Measurements from ENCODE around the gene CORO1C.

DNA sequence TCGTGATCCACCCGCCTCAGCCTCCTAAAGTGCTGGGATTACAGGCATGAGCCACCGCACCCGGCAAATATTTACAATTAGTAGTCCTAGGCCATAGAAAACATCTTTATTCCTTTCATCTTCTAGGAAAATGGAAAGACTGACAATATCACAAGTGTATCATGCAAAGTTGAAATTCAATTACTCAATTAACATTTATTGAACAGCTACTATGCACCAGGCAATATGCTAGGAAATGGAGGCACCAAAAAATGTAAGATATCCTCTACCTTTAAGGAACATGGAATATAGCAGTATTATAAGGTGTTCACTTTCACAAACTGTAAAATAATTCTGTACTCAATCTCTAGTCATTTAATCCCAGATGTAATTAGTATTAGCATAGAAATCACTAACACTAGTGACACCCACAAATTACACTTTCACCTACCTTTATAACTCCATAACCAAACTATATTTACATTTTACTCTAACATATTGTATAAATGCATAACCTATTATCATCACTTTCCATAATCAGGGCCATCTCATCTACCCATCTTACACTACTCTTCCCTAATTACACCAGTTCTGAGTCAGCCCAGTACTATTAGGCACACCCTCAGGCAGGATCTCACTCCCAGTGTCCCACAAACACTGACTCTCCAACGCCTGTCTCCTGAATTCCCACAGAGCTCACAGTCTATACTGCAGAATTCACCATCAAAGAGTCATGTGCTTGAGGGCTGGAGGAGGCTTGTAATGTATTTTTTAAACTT lies 10.4 kb downstream of the CORO1C start:
- TF ChIP-seq, protein P1, sequence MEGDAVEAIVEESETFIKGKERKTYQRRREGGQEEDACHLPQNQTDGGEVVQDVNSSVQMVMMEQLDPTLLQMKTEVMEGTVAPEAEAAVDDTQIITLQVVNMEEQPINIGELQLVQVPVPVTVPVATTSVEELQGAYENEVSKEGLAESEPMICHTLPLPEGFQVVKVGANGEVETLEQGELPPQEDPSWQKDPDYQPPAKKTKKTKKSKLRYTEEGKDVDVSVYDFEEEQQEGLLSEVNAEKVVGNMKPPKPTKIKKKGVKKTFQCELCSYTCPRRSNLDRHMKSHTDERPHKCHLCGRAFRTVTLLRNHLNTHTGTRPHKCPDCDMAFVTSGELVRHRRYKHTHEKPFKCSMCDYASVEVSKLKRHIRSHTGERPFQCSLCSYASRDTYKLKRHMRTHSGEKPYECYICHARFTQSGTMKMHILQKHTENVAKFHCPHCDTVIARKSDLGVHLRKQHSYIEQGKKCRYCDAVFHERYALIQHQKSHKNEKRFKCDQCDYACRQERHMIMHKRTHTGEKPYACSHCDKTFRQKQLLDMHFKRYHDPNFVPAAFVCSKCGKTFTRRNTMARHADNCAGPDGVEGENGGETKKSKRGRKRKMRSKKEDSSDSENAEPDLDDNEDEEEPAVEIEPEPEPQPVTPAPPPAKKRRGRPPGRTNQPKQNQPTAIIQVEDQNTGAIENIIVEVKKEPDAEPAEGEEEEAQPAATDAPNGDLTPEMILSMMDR (IDR thresholded peaks at IDR 0.05 in 2 of 3, conservative IDR thresholded peaks at IDR 0.05 in 1 of 3; ENCODE audit: borderline replicate concordance in 1 of 3, insufficient read depth in 1 of 3, low read depth in 2 of 3, low read length in 2 of 3) = no peak
- TF ChIP-seq POLR2A (IDR thresholded peaks at IDR 0.05; ENCODE audit: borderline replicate concordance, extremely low read depth, insufficient read depth, insufficient read length) (no peak), POLR2AphosphoS5 (IDR thresholded peaks at IDR 0.05; ENCODE audit: low read depth, low read length) (no peak), JUND (IDR thresholded peaks at IDR 0.05) (no peak), YY1 (IDR thresholded peaks at IDR 0.05; ENCODE audit: extremely low read depth, insufficient replicate concordance, low read depth, low read length) (no peak), EZH2phosphoT487 (IDR thresholded peaks at IDR 0.05; ENCODE audit: borderline replicate concordance) (no peak), EZH2 (IDR thresholded peaks at IDR 0.05) (no peak), SP1 (IDR thresholded peaks at IDR 0.05; ENCODE audit: low read depth) (no peak)
- TF ChIP-seq, protein P2, sequence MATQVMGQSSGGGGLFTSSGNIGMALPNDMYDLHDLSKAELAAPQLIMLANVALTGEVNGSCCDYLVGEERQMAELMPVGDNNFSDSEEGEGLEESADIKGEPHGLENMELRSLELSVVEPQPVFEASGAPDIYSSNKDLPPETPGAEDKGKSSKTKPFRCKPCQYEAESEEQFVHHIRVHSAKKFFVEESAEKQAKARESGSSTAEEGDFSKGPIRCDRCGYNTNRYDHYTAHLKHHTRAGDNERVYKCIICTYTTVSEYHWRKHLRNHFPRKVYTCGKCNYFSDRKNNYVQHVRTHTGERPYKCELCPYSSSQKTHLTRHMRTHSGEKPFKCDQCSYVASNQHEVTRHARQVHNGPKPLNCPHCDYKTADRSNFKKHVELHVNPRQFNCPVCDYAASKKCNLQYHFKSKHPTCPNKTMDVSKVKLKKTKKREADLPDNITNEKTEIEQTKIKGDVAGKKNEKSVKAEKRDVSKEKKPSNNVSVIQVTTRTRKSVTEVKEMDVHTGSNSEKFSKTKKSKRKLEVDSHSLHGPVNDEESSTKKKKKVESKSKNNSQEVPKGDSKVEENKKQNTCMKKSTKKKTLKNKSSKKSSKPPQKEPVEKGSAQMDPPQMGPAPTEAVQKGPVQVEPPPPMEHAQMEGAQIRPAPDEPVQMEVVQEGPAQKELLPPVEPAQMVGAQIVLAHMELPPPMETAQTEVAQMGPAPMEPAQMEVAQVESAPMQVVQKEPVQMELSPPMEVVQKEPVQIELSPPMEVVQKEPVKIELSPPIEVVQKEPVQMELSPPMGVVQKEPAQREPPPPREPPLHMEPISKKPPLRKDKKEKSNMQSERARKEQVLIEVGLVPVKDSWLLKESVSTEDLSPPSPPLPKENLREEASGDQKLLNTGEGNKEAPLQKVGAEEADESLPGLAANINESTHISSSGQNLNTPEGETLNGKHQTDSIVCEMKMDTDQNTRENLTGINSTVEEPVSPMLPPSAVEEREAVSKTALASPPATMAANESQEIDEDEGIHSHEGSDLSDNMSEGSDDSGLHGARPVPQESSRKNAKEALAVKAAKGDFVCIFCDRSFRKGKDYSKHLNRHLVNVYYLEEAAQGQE (IDR thresholded peaks at IDR 0.05; ENCODE audit: low read depth) = no peak
- TF ChIP-seq, protein P3, sequence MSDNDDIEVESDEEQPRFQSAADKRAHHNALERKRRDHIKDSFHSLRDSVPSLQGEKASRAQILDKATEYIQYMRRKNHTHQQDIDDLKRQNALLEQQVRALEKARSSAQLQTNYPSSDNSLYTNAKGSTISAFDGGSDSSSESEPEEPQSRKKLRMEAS (IDR thresholded peaks at IDR 0.05) = no peak

Data from HCT116 (cell line).